Kidney epithelial cell (primary cell): Measurements from ENCODE around the gene SPAG17. TPM values are rescaled to one million over a fixed set of nuclear protein-coding genes. Genes with fewer than 3 reads are reported as not detected.

ENCODE experiments used
- DNase-seq: peaks from one replicate; pipeline ENCODE4 v3.0.0-alpha.2; 2010; ENCODE audit warnings: low read depth
- H3K27me3 ChIP-seq: 2 replicates; pipeline ENCODE4 v1.6.0; 2011; ENCODE audit warnings: low read length; ENCODE audit not compliant: control insufficient read depth, insufficient read depth
- H3K36me3 ChIP-seq: 2 replicates; pipeline ENCODE4 v1.5.1; 2011; ENCODE audit warnings: low read length; ENCODE audit not compliant: control insufficient read depth, insufficient read depth
- H3K4me3 ChIP-seq: 2 replicates; pipeline ENCODE4 v1.5.1; 2011; ENCODE audit warnings: low read depth, mild to moderate bottlenecking, control low read depth, low read length
- CTCF ChIP-seq: IDR thresholded peaks from 2 replicates; pipeline ENCODE4 v1.5.1; 2011; ENCODE audit warnings: mild to moderate bottlenecking, moderate library complexity, low read length, control low read depth, inconsistent platforms; ENCODE audit not compliant: insufficient read depth, poor library complexity, severe bottlenecking
- total RNA-seq: library from RNA; depleted of rRNA; stranded (reverse); fragments of >200 nt; gene quantifications from 2 replicates; pipeline ENCODE4 v1.2.3, GENCODE V29; 2015

The SPAG17 gene
- total RNA-seq, 1 donor from 2014 or later: 0.13 TPM

- no peak for TF ChIP-seq CTCF
- no peak for DNase-seq
- no peaks in the 10 kb centered on the region for H3K27me3 ChIP-seq
Observed at GRCh38 chr1:118012515-118013124, 172.4 kb downstream of the SPAG17 start.

GRCh38 chr1:118008011-118008410, 177.0 kb downstream of the SPAG17 start:
- DNase-seq: no peak
- TF ChIP-seq CTCF: no peak
- no peaks in the 10 kb centered on the region for H3K36me3 ChIP-seq
- H3K4me3 ChIP-seq: no peak overlapping the region
- H3K27me3 ChIP-seq: no peaks in the 10 kb centered on the region

More at GRCh38 chr1:118012515-118013124, 172.4 kb downstream of the SPAG17 start:
- Histone ChIP-seq H3K36me3 (no peaks in the 10 kb centered on the region), H3K4me3 (no peak overlapping the region)

- DNase-seq: no peak
- H3K27me3 ChIP-seq: no peaks in the 10 kb centered on the region
- H3K4me3 ChIP-seq: no peak overlapping the region
- no peak for TF ChIP-seq CTCF
- no peaks in the 10 kb centered on the region for H3K36me3 ChIP-seq
Observed at GRCh38 chr1:118007391-118007790, 177.6 kb downstream of the SPAG17 start.

- TF ChIP-seq CTCF: no peak
- H3K27me3 ChIP-seq: no peaks in the 10 kb centered on the region
- no peak overlapping the region for H3K4me3 ChIP-seq
Observed at GRCh38 chr1:118004312-118004711, 180.7 kb downstream of the SPAG17 start.

GRCh38 chr1:117985973-117986372, 199.1 kb downstream of the SPAG17 start:
- no peak for DNase-seq
- Histone ChIP-seq H3K36me3 (no peaks in the 10 kb centered on the region), H3K27me3 (no peaks in the 10 kb centered on the region), H3K4me3 (no peak overlapping the region)
- TF ChIP-seq CTCF: no peak

More at GRCh38 chr1:118004312-118004711, 180.7 kb downstream of the SPAG17 start:
- H3K36me3 ChIP-seq: no peaks in the 10 kb centered on the region
- DNase-seq: no peak

- Histone ChIP-seq H3K27me3 (no peaks in the 10 kb centered on the region), H3K36me3 (no peaks in the 10 kb centered on the region), H3K4me3 (no peak overlapping the region)
- no peak for DNase-seq
- TF ChIP-seq CTCF: no peak
Observed at GRCh38 chr1:117985239-117985638, 199.8 kb downstream of the SPAG17 start.
